ENCODE results near the gene MGLL.

- TF ChIP-seq CTCF (IDR thresholded peaks at IDR 0.05) (no peak), EZH2 (IDR thresholded peaks at IDR 0.05; ENCODE audit: borderline replicate concordance, insufficient read depth, low read depth, low read length, poor library complexity, severe bottlenecking) (no peak)
Measured at GRCh38 chr3:127691489-127691888, 130.8 kb downstream of the MGLL start.
